Esophagus mucosa (tissue), 1 donor: ENCODE measurements around the gene GIMAP8. TPM values are rescaled to one million over a fixed set of nuclear protein-coding genes. Genes with fewer than 3 reads are reported as not detected.

Experiments used
- ATAC-seq: fragments of 200-7000 bp; cut with Tn5 transposase; one replicate; pipeline ENCODE4 v1.9.1; 2020
- total RNA-seq: library from RNA; stranded (reverse); gene quantifications from one replicate; pipeline ENCODE4 v1.2.4, GENCODE V29; 2023
- donor health status: DM: yes; HTN: yes; CAD: no.

The GIMAP8 gene
- total RNA-seq, 1 donor from 2014 or later, result 1.6 TPM

- ATAC-seq, result no peak
Measured at GRCh38 chr7:150412016-150412415, 38.4 kb upstream of the GIMAP8 start.

DNA sequence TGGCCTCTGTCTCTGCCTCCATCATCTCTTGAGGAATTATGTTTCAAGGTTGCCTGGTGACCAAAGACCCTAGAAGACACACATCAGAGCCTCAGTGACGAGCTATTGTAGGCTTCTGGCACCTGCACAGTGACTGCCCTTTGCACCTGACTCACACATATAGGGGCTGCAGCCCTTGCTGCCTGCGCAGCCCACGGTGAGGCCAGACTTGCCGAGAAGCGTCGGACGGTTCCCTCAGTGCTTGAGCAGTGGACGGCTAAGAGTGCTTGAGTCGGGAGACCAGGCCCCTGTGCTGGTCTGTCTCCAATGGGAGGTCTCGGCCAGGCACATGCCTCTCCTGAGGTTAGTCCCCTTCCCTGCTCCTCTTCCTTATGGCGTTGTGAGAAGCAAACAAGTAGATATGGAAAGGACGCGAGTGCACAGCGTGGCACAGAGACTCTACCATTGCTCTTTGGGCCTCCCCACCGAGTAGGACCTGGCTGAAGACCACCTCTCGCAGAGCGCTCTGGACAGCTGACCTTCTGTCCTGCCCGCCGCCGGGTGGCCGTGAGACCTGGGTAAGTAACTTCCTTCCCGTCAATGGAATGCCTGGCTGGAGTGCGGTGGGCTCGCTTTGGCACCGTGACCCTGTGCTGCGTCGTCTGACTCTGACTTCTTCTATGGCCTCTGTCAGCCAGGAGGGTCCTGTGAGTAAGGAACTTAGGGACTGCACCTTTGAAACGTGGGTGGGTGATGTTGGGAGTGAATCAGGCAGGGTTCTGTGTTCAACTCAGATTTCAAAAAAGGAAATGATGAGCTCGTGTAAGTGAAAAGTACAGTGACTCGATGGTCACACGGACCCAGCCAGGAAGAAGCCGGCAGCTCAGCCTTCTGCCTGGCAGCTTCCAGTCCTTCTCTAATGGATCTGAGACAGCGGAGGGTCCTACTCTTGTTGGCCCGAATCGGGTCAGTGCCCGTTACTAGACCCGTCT lies 37.6 kb upstream of the GIMAP8 start:
- no peak for ATAC-seq

DNA sequence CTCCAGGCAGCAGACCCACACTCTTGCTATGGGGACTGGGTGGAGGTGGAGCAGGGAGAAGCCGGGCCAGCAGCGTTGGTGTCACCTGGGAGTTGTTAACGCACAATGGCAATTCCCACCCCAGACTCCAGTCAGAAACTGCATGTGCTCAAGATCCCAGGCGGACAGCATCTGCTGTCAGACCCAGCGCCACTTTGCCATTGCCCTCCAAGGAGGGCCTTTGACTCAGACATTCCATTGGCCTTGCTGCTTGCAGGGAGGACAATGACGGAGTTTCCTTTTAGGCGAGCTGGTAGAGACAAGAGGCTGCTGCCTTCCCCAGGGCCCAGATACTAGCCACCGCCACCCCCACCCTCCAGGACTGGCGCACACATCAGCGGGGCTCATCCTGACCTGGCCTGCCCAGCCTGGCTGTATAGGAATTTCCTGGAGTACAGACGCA lies 36.8 kb upstream of the GIMAP8 start:
- no peak for ATAC-seq

DNA sequence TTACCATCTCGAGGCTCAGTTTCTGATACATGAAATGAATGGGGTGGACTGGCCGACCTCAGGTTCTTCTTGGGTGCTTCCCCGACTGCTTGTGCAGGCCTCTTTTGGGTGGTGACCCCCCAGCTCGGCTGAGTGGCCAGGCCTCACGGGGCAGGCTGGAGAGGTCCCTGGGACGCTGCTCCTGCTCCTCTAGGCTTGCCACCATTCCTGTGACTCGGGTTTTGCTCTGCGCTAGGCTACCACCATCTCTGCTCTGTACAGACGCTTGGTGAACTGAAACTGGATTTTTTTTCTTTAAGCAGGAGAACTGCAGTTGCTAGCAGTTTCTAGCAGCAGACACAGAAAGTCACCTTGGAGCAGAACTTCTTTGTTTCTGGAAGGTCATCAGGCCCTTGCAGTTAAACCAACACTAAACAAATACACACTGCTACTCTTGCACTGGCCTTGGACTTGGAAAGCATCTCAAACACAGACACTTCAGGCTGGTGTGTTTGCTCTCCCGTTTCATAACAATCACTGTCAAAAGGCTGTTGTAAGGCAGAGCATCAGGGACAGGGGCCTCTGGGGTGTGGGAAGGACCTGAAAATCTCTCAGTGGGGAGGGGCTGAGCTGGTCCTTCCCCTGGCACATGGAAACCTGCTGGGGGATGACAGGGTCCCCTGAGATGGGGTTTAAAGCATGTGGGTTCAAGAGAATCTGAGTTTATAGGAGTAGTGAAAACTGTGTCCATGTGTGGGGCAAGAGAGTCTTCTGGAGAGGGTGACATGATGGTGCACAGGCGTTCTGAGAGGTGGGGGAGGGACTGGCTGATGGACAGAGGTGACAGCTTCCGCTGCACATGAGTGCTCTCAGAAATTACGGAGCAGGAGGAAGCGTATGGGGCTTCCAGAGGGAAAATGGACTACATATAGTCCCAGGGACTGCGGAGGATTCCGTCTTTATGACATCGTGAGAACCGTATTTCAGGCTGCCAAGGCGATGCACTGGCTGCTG lies 35.0 kb upstream of the GIMAP8 start:
- ATAC-seq, result no peak

GRCh38 chr7:150417239-150417638 lies 33.2 kb upstream of the GIMAP8 start:
- no peak for ATAC-seq

- no peak for ATAC-seq
Measured at GRCh38 chr7:150417863-150418262, 32.6 kb upstream of the GIMAP8 start.

DNA sequence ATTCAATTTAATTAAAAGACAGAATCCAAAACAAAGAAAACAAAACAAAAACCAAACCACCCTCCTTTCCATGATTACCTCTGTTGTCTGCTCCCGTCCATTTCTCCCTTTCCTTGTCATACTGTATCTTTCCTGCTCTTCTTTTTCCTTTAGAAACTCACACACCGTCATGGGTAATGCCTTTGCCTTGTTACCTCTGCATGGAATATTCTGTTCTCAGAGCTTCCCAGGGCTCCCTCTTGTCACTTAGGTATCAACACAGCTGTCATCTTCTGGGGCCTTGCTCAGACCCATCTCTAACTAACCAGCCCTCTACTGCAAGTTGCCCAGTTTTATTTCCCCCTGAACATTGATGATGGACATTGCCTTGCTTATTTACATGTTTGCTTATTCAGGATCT lies 30.2 kb upstream of the GIMAP8 start:
- no peak for ATAC-seq

GRCh38 chr7:150420987-150421674 lies 29.3 kb upstream of the GIMAP8 start:
- peak; percentile 90 for ATAC-seq

- ATAC-seq, result no peak
Measured at GRCh38 chr7:150421831-150422230, 28.6 kb upstream of the GIMAP8 start.

GRCh38 chr7:150425670-150426069 lies 24.8 kb upstream of the GIMAP8 start:
- ATAC-seq, result no peak

DNA sequence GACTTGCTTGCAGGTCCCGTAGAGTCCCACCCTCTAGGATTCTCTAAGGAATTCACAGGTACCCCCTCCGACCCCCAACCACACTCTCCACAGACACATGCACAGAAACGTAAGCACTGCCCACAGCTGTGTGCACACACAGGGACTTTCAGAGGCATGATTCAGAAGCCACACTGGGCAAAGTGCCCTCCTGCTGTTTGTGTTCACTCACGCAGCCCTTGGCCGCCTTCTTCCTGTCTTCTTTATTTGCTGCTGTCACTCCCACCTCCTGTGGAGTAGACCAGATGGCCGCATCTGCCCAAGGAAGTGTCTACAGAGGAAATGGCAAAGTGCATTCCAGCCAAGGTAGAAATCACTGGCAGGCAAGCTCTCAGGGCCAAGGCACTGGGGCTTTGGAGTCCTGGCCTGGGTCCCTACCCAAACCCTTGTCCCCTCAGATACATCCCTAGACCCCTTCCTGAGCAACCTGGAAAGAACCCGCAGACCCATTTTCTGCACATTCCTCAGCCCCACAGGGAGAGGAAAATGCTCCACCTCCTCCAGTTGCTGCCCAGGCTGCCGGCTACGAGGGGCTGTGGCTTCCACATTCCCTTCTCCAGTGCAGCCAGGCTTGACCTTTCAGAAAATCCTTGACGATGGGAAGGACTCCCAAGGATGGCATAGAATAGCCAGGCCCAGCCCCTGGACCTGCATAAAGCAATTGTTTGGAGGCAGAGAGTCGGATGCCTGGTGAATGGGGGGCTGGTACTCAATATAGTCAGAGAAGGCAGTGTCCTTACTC lies 21.6 kb upstream of the GIMAP8 start:
- ATAC-seq, result peak; percentile 53

GRCh38 chr7:150429699-150430098 lies 20.7 kb upstream of the GIMAP8 start:
- no peak for ATAC-seq

DNA sequence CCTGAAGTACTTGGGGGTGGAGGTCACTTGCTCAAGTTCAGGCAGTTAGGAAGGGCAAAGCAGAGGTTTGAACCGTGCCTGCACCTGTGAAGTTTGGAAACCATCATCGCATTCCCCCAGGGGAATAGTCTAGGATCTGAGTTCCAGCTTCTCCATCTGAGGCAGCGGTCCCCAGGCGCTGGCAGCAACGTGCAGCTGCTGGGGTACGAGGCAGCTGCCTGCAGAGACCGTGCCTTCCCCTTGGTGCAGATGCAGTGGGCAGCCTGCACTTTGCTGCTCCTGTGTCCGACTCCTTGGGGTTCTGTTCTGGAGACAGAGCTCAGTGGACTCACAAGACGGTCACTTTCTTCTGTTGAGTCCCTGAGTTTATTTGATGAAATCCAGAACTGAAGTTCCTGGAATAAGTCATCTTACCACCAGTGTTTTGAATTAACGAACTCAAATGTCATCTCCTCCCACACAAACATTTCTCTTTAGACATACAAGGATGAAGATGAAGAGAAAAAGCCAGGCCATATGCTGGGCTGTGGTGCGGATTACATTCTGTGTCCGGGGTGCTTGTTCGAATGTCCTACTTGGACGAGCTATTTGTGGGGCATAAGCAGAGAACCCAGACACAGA lies 19.9 kb upstream of the GIMAP8 start:
- no peak for ATAC-seq

- no peak for ATAC-seq
Measured at GRCh38 chr7:150431839-150432658, 18.4 kb upstream of the GIMAP8 start.

- no peak for ATAC-seq
Measured at GRCh38 chr7:150432915-150433892, 17.2 kb upstream of the GIMAP8 start.

DNA sequence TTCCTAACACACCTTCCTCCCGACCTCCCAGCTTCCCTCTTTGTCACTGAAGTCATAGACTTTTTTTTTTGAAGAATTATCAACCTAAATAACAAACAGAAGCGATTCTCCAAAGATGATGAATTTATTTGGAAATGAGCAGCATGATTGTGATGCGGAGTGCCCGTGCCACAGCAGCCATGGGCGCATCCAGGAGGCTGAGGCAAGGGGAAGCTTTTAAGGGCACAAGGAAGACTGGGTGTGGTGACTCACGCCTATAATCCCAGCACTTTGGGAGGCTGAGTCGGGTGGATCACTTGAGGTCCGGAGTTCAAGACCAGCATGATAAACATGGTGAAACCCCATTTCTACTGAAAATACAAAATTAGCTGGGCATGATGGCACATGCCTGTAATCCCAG lies 16.2 kb upstream of the GIMAP8 start:
- no peak for ATAC-seq

GRCh38 chr7:150435047-150435389 lies 15.4 kb upstream of the GIMAP8 start:
- ATAC-seq, result no peak

DNA sequence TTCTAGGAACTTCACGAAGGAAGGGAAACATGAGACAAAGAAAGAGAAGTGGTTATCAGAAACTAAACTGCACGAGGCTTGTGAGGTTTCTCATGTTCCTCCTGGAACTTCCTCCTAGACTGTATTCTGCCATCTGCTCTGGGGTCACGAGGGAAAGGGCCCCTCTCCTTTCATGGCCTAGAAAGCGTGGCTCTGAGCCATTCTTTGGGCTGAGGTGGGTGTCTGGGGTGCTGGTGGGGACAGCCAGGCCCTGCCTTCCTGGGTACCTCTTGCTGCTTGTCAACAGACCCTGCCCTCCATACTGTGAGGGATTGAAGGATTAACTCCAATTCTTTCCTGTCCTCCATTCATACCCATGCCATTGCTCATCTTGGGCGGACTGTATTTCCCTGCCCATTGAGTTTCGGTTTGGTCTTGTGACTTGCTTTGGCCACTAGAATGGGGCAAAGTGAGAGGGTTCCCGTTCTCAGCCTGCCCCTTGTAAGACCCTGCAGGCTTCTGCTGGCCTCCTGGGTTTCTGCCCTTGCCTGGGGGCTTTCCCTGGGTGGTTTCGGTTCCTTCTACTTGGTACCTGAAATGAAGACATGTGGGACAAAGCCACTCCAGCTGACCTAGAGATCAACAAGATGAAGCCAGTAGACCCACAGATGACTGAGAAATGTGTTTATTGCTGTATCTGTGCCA lies 14.9 kb upstream of the GIMAP8 start:
- peak; percentile 66 for ATAC-seq

DNA sequence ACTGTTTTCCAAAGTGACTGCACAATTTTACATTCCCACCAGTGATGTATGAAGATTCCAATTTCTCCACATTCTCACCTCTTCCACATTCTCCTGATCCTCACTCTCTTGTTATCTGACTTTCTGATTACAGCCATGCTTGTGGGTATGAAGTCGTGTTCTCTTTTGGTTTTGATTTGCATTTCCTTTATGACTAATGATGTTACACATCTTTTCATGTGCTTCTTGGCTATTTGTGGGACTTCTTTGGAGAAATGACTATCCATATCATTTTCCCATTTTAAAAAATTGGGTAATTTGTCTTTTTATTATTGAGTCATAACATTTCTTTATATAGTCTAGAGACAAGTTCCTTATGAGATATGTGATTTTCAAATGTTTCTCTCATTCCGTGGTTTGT lies 10.5 kb upstream of the GIMAP8 start:
- ATAC-seq, result no peak
